ENCODE results near the gene HNRNPC.
"Not testable (repeated sequence)": the region's sequence is repeated elsewhere in the genome, so short reads cannot be mapped to it uniquely, and the experiment has no call there.

Gene HNRNPC

DNA sequence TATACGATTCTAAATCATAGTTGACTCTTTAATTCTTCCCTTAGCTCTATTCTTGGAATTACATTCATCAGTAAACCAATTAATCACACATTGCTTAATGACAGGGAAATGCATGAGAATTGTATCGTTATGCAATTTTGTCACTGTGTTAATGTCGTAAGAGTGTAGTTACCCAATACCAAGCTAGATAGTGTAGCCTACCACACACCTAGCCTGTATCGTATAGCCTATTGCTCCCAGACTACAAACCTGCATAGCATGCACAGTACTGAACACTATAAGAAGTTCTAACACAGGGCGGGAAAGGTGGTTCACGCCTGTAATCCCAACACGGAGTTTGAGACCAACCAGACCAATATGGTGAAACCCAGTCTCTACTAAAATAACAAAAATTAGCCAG lies 24.7 kb downstream of the HNRNPC start:
- DNase-seq (ENCODE audit: low read depth in 2 of 2) = no peak

DNA sequence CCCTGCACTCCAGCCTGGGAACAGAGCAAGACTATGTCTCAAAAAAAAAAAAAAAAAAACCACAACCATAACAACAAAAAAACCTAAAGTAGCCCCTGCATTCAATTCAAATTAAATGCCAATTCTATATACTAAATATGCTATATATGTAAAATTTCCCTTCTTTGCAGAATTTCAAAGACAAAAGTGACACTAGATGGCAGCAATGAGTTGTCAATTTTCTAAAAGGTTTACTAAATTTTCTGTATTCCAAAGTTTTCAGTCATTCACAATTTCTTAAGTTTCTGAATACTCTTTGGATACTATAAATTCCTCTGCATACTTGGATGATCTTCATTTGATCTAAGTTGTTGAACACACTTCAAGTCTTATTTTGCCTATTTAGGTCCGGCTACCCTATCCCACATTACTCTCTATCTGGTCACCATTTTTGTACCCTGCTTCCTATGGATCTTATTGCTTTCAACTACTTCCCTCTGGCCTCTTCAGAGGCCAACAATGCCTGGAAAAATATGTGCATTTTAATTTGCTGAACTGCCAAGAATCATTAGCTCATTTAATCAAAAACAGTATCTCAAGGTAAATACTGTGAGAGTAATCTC lies 27.9 kb downstream of the HNRNPC start:
- DNase-seq (ENCODE audit: low read depth in 2 of 2) = no peak

DNA sequence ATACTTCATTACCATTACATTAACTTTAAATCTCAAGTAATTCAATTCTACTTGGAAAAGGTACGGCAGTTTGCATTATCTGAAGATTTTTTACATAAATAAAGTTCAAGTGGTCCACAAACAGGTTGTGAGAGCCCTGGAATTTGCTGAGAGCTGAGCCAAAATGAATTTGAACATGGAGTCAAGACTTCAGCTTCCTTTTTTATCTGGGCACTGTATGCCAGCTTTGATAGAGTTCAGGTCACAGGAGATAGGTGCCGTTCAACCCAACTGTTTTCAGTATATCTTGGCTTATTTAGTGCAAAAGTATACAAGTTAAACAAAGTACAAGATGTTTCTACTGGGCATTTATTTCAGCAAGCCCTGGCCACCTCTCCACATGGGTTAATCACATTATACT lies 28.8 kb downstream of the HNRNPC start:
- DNase-seq (ENCODE audit: low read depth in 2 of 2) = no peak

DNA sequence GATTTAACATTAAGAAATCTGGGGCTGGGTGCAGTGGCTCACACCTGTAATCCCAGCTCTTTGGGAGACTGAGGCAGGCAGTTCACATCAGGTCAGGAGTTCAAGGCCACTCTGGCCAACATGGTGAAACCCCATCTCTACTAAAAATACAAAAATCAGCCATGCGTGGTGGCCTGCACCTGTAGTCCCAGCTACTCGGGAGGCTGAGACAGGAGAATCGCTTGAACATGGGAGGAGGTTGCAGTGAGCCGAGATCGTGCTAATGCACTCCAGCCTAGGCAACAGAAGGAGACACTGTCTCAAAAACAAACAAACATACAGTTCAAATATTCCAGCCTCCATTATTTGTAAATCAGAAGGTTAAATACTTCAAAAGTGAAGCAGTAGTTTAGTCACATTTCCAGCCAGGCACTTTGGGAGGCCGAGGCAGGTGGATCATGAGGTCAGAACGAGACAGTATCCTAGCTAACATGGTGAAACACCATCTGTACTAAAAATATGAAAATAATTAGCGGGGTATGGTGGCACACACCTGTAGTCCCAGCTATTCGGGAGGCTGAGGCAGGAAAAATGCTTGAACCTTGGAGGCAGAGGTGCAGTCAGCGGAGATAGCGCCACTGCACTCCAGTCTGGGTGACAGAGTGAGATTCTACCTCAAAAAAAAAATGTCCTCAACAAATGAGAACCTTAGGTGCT lies 30.3 kb downstream of the HNRNPC start:
- DNase-seq (ENCODE audit: low read depth in 2 of 2) = no peak

DNA sequence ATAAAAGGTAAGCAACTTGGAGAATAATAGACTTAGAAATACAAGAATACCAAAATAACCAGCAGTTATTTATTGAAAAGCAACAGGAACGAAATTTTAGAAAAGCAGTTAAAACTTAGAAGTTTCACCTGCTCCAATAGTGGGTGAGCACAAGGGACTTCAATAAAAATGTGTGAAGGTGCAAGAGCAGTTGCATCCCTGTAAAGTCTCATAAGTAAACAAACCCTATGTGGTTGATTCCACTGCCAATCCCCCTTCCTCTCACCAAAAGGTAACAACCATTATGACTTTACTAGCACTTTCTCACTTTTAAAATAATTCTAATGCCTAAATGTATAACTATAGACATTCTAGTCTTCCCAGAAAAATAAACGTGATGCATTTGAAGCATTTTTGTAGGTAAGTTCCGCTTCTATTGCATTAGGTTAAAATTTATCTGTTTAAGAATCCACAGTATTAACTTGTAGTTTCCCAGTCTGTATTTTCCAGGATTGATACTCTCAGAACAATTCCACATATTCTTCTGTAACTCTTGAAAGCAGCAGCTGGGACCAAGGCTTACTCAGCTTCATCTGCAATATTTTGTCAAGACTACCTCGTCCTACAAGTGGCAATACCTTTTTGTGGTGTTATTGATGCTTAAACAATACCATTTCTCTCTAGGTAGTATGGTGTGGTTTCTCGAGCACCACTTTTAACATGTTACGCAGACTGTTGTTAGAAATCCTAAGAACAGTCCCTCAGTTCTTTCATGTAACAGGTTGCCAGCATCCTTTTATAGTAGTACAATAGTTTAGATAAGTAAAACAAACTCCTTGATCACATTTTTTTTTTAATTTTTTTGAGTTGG lies 32.1 kb downstream of the HNRNPC start:
- no peak for DNase-seq (ENCODE audit: low read depth in 2 of 2)

DNA sequence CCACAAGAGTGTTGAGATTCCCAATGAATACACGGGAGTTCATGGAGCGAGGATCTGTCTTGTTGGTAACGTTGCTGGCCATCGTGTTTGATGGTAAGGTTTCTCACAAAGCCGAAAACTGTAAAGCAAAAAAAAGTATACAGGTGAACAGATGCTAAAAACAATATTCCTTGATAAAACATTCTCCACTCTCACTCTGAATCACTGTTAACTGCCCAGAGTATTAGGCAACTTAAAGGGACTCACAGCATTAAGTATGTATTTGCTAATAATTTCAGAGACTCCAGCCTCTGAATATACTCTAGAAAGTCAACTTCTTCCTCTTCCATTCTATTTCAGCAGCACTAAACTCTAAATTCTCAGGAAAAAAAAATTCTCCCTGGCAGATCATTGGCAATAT lies 35.1 kb downstream of the HNRNPC start:
- no peak for DNase-seq (ENCODE audit: low read depth in 2 of 2)

DNA sequence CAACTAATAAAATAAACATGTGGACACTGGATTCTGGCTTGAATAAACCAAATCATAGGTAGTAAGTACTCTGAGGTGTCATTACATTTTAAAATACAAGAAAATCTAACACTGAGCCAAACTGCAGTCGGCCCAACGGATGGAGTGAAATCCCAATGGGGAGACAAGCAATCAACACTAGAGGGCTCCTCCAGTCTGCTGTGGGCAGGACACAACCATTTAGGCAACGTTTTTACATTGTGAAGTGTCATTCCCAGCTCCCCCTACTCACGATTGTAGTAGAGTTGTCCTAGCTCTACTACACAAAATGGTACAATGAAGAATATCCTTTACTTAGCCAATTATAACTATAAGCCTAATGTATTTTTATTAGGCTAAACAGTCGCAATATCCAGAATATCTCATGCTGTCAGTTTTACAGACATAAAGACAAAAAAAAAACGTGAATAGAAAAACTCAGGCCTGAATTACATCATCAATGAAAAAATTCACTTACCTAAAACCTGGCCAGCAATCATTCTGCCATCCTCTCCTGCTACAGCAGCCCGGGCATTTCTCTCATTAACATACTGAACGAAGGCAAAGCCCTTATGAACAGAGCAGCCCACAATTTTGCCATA lies 35.7 kb downstream of the HNRNPC start:
- DNase-seq (ENCODE audit: low read depth in 2 of 2) = no peak

DNA sequence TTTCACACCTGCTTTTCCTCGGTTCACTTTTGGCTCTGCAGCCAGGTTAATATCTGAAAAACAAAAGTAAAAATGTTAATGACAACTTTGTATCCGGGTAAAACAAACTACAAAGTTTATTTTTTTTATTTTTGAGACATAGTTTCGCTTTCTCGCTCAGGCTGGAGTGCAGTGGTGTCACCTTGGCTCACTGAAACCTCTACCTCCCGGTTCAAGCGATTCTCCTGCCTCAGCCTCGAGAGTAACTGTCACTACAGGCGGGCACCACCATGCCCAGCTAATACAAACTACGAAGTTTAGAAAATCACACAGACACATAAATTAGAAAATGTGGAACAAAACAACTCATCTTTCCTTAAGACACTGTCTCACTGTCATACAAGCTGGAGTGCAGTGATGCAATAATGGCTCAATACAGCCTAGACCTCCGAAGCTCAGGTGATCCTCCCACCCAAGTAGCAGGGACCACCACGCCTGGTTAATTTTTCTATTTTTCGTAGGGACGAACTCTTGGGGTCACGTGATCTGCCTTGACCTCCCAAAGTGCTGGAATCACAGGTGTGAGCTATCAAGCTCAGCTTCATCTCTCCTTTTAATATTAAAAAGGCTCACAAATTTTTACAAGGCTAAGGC lies 38.1 kb downstream of the HNRNPC start:
- DNase-seq (ENCODE audit: low read depth in 2 of 2) = no peak

DNA sequence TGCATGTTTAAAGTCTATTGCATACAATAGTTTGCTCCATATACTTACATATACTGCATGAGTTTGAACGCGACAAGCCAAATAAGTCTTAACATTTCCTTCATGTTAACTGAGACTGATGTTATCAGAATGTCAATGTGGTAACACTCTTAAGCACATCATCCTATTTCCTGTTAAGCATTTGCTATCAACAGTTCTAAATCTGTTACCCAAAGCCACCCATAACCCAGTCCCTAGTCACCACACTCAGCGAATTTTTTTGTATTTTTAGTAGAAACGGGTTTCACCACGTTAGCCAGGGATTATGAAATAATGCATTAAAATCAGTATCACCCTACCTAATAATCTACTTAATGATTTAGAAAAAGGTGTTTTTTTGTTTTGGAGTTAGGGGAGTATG lies 39.4 kb downstream of the HNRNPC start:
- no peak for DNase-seq (ENCODE audit: low read depth in 2 of 2)

DNA sequence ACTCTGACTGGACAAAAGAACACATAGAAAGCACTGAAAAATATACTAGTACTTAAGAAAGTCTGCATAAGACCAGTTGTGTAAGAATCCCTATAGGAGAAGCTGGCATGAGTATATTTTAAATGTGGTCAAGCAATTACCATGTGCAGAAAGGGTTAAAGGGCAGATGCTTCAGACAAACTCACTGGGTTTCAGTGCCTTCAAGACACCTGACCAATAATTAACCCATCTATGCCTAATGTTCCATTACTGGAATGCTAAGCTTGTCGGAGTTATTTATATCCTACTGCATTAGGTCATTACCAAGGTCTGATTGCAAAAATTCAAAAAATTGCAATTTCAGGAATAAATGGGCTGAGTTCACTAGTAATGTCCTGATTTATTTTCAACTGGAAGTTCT lies 41.3 kb downstream of the HNRNPC start:
- DNase-seq (ENCODE audit: low read depth in 2 of 2) = no peak

DNA sequence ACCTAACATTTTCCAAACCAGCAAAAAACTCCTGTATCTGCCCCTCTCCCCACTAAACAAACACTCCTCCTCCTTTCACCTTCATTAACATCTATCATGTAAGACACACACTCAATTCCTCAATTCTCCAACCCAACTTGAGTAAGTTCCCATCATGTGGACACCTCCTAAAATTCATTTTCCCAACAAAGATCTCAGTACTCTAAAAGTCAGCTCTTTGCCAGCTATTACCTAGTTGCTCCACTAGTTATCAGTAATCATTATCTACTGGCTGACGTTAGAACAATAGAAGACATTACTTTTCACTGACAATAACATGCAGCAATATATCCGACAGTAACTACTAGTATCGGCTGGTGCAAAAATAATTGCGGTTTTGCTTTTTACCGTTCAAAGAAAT lies 42.1 kb downstream of the HNRNPC start:
- DNase-seq (ENCODE audit: low read depth in 2 of 2) = no peak

DNA sequence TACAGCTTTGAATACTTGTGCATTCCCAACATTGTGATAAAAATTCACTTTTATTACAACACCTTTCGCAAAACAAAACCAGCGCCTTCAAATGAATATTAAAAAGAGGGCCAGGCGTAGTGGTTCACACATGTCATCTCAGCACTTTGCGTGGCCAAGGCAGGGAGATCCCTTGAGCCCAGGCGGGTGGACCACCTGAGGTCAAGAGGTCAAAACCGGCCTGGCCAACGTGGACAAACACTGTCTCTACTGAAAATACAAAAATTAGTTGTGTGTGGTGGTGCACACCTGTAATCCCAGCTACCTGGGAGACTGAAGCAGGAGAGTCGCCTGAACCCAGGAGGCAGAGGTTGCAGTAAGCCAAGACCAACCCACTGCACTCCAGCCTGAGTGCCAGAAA lies 42.8 kb downstream of the HNRNPC start:
- DNase-seq (ENCODE audit: low read depth in 2 of 2) = no peak

DNA sequence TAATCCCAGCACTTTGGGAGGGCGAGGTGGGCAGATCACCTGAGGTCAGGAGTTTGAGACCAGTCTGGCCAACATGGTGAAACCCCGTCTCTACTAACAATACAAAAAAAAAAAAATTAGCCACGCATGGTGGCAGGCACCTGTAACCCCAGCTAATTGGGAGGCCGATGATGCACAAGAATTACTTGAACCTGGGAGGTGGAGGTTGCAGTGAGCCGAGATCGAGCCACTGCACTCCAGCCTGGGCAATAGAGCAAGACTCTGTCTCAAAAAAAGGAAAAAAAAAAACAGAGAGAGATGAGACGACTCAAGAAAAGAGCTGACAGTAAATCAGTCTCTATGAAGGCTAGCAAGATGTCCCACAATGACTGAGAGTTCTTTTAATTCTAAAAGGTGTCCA lies 44.1 kb downstream of the HNRNPC start:
- not testable (repeated sequence) for DNase-seq (ENCODE audit: low read depth in 2 of 2)

DNA sequence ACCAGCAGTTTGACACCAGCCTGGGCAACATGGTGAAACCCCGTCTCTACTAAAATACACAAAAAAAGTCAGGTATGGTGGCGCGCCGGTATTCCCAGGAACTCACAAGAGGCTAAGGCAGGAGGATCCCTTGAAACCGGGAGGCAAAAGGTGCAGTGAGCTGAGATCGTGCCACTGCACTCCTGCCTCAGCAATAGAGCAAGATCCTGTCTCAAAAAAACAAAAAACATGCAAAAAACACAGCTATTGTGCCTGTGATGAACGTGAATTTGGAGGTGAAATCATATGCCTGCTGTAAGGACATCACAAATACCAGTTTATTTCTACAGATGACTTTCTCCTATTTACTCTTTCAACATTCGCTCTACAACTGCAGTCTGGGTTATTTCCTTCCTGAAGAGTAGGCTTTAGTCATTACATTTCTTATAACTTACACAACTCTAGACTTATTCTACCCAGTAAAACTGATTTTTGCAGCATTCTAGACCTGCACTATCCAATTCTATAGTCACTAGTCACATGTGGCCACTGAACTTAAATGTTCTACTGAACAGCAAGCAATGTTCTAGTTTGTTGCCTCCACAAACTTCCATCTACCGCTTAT lies 48.3 kb downstream of the HNRNPC start:
- no peak for DNase-seq (ENCODE audit: low read depth in 2 of 2)

DNA sequence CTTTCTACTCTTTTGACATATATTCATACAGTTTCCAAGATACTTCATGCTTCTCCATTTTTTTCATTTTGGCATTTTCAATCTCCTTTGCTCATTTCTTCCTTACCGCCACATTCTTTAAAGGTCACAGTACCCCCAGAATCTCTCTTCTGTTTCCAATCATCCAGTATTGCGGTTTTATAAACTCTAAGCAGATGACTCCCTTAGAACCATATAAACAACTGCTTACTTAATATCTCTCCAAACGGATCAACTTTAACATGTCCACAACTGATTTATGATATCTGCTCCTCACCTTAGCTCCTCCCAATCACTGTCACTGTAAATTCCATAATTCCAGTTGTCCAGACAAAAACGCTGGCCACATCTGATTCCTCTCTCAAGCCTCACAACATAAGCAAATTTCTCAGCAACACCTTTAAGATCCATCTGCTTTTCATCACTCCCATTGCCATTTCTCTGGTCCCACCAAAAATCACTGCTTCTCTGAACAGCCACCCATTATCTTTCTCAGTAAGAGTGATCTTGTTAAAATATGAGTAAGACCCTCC lies 49.6 kb downstream of the HNRNPC start:
- no peak for DNase-seq (ENCODE audit: low read depth in 2 of 2)

DNA sequence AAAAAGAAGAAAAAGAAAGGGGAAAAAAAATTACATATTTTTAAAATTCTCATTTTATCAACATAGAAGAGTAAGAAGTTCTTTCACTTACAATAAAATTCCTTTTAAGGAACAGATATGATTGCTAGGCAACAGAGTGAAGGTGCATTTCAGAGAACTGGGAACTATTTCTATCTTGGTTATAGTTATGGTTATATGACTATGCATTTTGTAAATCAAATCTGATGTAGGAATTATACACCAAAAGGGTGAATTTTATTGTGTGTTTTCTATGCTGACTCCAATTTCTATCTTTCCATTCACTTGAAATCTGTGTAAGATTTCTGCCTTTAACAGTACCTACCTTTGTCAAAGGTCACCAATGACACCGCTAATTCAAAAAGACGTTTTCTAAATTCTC lies 50.1 kb downstream of the HNRNPC start:
- DNase-seq (ENCODE audit: low read depth in 2 of 2) = no peak

DNA sequence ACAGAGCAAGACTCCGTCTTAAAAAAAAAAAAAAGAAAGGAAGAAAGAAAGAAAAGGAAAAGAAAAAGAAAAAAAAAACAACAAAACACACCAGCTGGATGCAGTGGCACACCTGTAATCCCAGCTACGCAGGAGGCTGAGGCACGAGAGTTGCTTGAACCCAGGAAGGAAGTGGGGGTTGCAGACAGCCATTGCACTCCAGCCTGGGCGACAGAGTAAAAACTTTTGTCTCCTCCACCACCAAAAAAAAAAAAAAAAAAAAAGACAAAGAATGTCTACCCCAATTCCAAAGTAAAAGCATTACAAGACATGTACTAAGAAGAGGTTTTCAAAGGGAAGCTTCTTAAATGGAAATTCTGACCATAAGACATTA lies 53.4 kb downstream of the HNRNPC start:
- no peak for DNase-seq (ENCODE audit: low read depth in 2 of 2)

DNA sequence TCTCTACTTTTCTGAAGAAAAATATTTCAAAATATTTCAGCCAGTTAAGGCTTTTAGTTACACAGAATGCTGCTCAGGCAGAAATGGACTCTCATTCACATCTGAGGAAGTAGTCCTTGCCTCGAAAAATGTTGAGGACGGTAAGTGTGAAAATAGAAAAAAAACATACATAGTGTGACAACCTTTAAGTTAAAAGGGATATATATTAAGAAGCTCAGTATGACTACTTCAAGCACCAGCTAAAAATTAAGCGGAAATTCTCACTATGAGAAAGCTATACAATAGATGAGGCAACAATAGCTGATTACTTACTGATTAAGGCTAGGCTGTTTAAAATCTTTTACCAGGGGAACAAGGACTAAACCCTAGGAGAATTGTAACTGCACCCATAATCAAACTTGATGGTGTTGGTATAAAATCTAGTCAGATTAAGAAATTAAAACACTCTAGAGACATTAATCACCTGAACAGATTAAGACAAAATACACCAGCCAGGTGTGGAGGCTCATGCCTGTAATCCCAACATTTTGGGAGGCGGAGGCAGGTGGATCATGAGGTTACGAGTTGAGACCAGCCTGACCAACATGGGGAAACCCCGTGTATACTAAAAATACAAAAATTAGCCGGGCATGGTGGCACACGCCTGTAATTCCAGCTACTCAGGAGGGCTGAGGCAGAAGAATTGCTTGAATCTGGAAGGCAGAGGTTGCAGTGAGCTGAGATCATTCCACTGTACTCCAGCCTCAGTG lies 53.9 kb downstream of the HNRNPC start:
- no peak for DNase-seq (ENCODE audit: low read depth in 2 of 2)

DNA sequence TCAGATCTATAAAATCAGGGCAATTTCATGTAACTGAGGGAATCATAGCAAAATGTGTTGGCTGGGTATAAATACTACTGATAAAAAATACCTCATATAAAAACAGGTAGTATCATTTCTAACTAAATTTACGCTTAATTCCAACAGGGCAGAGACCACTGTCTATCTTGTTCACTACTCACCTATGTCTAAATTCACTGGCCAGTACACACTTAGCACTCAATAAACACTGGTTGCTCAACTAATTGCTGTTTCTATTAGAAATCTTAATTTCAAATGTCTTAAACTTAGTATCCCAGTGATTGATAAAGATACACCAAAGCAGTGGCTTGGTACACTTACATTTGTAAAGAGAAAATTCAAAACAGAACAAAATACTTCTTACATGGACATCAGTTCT lies 55.6 kb downstream of the HNRNPC start:
- no peak for DNase-seq (ENCODE audit: low read depth in 2 of 2)

DNA sequence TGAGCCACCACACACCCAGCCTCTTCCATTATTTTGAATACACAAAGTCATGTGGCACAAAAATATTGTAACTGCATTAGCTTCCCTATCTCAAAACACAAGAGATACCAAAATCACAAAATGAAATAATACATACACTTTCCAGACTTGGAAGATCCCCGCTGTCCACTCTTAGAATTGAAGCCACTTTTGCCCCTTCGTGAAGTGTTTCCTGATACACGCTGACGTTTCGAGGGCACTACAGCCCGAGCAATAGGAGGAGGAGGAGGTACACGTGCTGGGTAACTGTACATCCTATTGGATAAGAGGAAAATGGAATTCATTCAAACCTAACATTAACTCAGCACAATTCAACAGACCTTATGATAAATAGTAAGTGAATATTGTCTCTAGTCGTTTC lies 56.4 kb downstream of the HNRNPC start:
- DNase-seq (ENCODE audit: low read depth in 2 of 2) = not testable (repeated sequence)

DNA sequence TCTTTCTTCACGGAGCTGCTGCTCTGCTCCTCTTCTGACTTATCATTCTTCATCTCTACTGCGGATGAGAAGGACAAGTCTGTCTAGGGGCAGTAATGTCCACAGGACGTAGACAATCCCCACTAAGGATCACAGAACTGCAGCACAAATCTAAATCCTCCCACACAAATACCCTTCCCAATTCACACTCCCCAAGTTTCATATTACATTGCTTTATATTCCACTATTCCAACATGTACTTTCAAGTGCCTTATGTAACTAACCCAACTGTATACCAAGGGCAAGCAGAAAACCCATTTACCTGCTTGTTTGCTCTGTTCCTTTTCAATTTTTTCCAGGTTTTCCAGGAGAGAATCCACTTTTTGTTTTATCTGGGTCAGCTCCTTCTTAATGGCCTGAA lies 57.7 kb downstream of the HNRNPC start:
- no peak for DNase-seq (ENCODE audit: low read depth in 2 of 2)

Data from stimulated activated CD4-positive, alpha-beta T cell treated with anti-CD3 and anti-CD28 coated beads, Interleukin-15, amount 100 ng/mL, for 48 hours (primary cell).